ENCODE data around the gene ANKFY1. TPM values are rescaled to one million over a fixed set of nuclear protein-coding genes. Genes with fewer than 3 reads are reported as not detected.

ANKFY1 gene
- total RNA-seq, 1 experiment from 2014 or later, result 46.8 TPM

- TF ChIP-seq AR (CRISPR knock-in tag; IDR thresholded peaks at IDR 0.05) (no peak), GRHL2 (CRISPR knock-in tag; IDR thresholded peaks at IDR 0.05; ENCODE audit: insufficient replicate concordance, severe bottlenecking) (no peak)
Observed at GRCh38 chr17:4162321-4162720, 101.5 kb downstream of the ANKFY1 start (continued).

- Mint-ChIP-seq H3K4me3 (no peak overlapping the region), H3K36me3 (peaks cover 20% of the 10 kb centered on the region), H3K4me1 (peaks cover 16% of the 10 kb centered on the region), H3K9me3 (no peaks in the 10 kb centered on the region), H3K27me3 (ENCODE audit: low read depth) (no peaks in the 10 kb centered on the region), H3K27ac (peak overlapping the region; percentile 73)
- no peak for DNase-seq (ENCODE audit: low spot score)
- ChIA-PET POLR2A (interaction anchor here (0.6 to 0.9 kb wide), 3 partner anchors 19 to 242 kb away, joined by 3 read pairs; partner anchors contain the start of genes CYB5D2 and ZZEF1), CTCF (interaction anchor here (1.0 to 3.1 kb wide), 3 partner anchors 12 to 251 kb away, joined by 3 to 13 read pairs (median 5); no protein-coding TSS in a partner anchor)
- TF ChIP-seq GTF2I (CRISPR knock-in tag; conservative IDR thresholded peaks at IDR 0.05) (no peak), ZNF416 (CRISPR knock-in tag; IDR thresholded peaks at IDR 0.05) (no peak)
- peak; percentile 19; the same call in 1 of the 2 replicates for ATAC-seq
Observed at GRCh38 chr17:4161967-4162305, 101.8 kb downstream of the ANKFY1 start.

- Mint-ChIP-seq H3K4me3 (no peak overlapping the region), H3K9me3 (no peaks in the 10 kb centered on the region), H3K4me1 (peaks cover 16% of the 10 kb centered on the region), H3K36me3 (peaks cover 15% of the 10 kb centered on the region), H3K27ac (peak overlapping the region; percentile 73), H3K27me3 (ENCODE audit: low read depth) (no peaks in the 10 kb centered on the region)
- DNase-seq (ENCODE audit: low spot score) (peak; percentile 21), ATAC-seq (peak; percentile 22; the same call in 1 of the 2 replicates)
- POLR2A ChIA-PET, result interaction anchor here (0.6 to 1.5 kb wide), 4 partner anchors 18 to 242 kb away, joined by 3 to 4 read pairs (median 3); partner anchors contain the start of genes CYB5D2 and ZZEF1
- TF ChIP-seq GABPB1 (CRISPR knock-in tag; IDR thresholded peaks at IDR 0.05) (peak; percentile 48), IRF2 (CRISPR knock-in tag; IDR thresholded peaks at IDR 0.05; ENCODE audit: borderline replicate concordance, low read depth) (no peak)
- CTCF ChIA-PET, result interaction anchor here (3.1 kb wide), 1 partner anchor 39 kb away, joined by 13 read pairs; no protein-coding TSS in a partner anchor
Observed at GRCh38 chr17:4161192-4161966, 102.4 kb downstream of the ANKFY1 start.

GRCh38 chr17:4160294-4160859, 103.4 kb downstream of the ANKFY1 start:
- ATAC-seq, result no peak
- DNase-seq (ENCODE audit: low spot score), result no peak
- POLR2A ChIA-PET, result interaction anchor here (1.5 kb wide), 1 partner anchor 17 kb away, joined by 4 read pairs; the partner anchor contains the start of genes CYB5D2 and ZZEF1
- no peak for TF ChIP-seq ZNF396 (CRISPR knock-in tag; IDR thresholded peaks at IDR 0.05; ENCODE audit: borderline replicate concordance)
- no peak for TF ChIP-seq USF2 (CRISPR knock-in tag; IDR thresholded peaks at IDR 0.05)
- TF ChIP-seq NR1H2 (CRISPR knock-in tag; IDR thresholded peaks at IDR 0.05), result no peak
- TF ChIP-seq ZNF121 (CRISPR knock-in tag; IDR thresholded peaks at IDR 0.05), result peak; percentile 60; the same call in 1 of the 2 replicates
- TF ChIP-seq JUN (CRISPR knock-in tag; IDR thresholded peaks at IDR 0.05), result no peak
- H3K36me3 Mint-ChIP-seq, result peaks cover 10% of the 10 kb centered on the region; the same call in 1 of the 2 replicates
- H3K4me1 Mint-ChIP-seq, result peaks cover 16% of the 10 kb centered on the region
- no peaks in the 10 kb centered on the region for H3K27me3 Mint-ChIP-seq (ENCODE audit: low read depth)
- no peak overlapping the region for H3K4me3 Mint-ChIP-seq
- H3K9me3 Mint-ChIP-seq, result no peaks in the 10 kb centered on the region
- CTCF ChIA-PET, result interaction anchor here (0.8 to 3.1 kb wide), 3 partner anchors 17 to 40 kb away, joined by 3 to 13 read pairs (median 4); no protein-coding TSS in a partner anchor
- H3K27ac Mint-ChIP-seq, result peak overlapping the region; percentile 73; the same call in 1 of the 2 replicates

- H3K4me1 Mint-ChIP-seq, result peaks cover 16% of the 10 kb centered on the region
- H3K27me3 Mint-ChIP-seq (ENCODE audit: low read depth), result no peaks in the 10 kb centered on the region
- ChIA-PET POLR2A (interaction anchor here (1.5 kb wide), 1 partner anchor 17 kb away, joined by 4 read pairs; the partner anchor contains the start of genes CYB5D2 and ZZEF1), CTCF (interaction anchor here (0.8 to 1.4 kb wide), 2 partner anchors 16 to 35 kb away, joined by 3 to 4 read pairs; no protein-coding TSS in a partner anchor)
- DNase-seq (ENCODE audit: low spot score), result no peak
- peaks cover 8% of the 10 kb centered on the region; the same call in 1 of the 2 replicates for H3K36me3 Mint-ChIP-seq
- peak overlapping the region; percentile 1; the same call in 1 of the 2 replicates for H3K27ac Mint-ChIP-seq
- no peak for ATAC-seq
- no peaks in the 10 kb centered on the region for H3K9me3 Mint-ChIP-seq
- H3K4me3 Mint-ChIP-seq, result no peak overlapping the region
- TF ChIP-seq JUN (CRISPR knock-in tag; IDR thresholded peaks at IDR 0.05), result no peak
- no peak for TF ChIP-seq ARID4B (CRISPR knock-in tag; IDR thresholded peaks at IDR 0.05; ENCODE audit: borderline replicate concordance)
- no peak for TF ChIP-seq E2F1 (CRISPR knock-in tag; IDR thresholded peaks at IDR 0.05)
Observed at GRCh38 chr17:4159761-4160160, 104.0 kb downstream of the ANKFY1 start.
